PFSK-1 (cell line): ENCODE measurements around the gene KIF7.

ENCODE experiments used
- POLR2AphosphoS5 ChIP-seq: IDR thresholded peaks from 2 replicates; pipeline ENCODE4 v1.6.1; 2012; ENCODE audit warnings: low read depth, mild to moderate bottlenecking, control low read depth, low read length, moderate library complexity
- SIN3A ChIP-seq: IDR thresholded peaks from 2 replicates; pipeline ENCODE4 v1.6.1; 2012; ENCODE audit warnings: mild to moderate bottlenecking, low read length, moderate library complexity, borderline replicate concordance; ENCODE audit not compliant: insufficient read depth
- TAF1 ChIP-seq: IDR thresholded peaks from 2 replicates; pipeline ENCODE4 v1.6.1; 2012; ENCODE audit warnings: low read length, control low read depth, borderline replicate concordance; ENCODE audit not compliant: insufficient read depth
- TF ChIP-seq, protein P1 (sequence below), 2 experiments: IDR thresholded peaks; 2 replicates each; pipeline versions ENCODE4 v1.6.1 to v1.8.0; 2011 to 2012; ENCODE audit warnings: low read depth in 2 of 2, low read length in 2 of 2, control low read depth in 1 of 2, inconsistent platforms in 1 of 2, mild to moderate bottlenecking in 1 of 2, moderate library complexity in 1 of 2; ENCODE audit not compliant: insufficient read depth in 1 of 2

DNA sequence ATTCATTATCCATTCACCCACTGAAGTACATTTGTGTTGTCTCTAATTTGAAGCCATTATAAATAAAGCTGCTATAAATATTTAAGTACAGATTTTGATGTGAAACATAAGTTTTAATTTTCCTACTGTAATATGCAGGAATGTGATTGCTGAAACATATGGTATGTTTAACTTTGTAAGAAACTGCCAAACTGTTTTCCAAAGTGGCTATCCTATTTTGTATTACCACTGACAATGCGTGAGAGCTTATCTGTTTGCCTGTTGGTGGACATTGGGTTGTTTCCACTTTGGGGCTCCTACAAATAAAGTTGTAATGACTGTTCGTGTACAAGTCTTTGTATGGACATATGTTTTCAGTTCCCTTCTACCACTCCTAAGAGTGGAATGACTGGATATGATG, 37.8 kb upstream of the KIF7 start:
- no peak for TF ChIP-seq POLR2AphosphoS5
- TF ChIP-seq TAF1: no peak
- TF ChIP-seq, protein P1, sequence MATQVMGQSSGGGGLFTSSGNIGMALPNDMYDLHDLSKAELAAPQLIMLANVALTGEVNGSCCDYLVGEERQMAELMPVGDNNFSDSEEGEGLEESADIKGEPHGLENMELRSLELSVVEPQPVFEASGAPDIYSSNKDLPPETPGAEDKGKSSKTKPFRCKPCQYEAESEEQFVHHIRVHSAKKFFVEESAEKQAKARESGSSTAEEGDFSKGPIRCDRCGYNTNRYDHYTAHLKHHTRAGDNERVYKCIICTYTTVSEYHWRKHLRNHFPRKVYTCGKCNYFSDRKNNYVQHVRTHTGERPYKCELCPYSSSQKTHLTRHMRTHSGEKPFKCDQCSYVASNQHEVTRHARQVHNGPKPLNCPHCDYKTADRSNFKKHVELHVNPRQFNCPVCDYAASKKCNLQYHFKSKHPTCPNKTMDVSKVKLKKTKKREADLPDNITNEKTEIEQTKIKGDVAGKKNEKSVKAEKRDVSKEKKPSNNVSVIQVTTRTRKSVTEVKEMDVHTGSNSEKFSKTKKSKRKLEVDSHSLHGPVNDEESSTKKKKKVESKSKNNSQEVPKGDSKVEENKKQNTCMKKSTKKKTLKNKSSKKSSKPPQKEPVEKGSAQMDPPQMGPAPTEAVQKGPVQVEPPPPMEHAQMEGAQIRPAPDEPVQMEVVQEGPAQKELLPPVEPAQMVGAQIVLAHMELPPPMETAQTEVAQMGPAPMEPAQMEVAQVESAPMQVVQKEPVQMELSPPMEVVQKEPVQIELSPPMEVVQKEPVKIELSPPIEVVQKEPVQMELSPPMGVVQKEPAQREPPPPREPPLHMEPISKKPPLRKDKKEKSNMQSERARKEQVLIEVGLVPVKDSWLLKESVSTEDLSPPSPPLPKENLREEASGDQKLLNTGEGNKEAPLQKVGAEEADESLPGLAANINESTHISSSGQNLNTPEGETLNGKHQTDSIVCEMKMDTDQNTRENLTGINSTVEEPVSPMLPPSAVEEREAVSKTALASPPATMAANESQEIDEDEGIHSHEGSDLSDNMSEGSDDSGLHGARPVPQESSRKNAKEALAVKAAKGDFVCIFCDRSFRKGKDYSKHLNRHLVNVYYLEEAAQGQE (IDR thresholded peaks at IDR 0.05; ENCODE audit: insufficient read depth in 1 of 2, low read depth in 2 of 2, low read length in 2 of 2): no peak
- no peak for TF ChIP-seq SIN3A
